ENCODE data around the gene CDC42BPB. TPM values are rescaled to one million over a fixed set of nuclear protein-coding genes. Genes with fewer than 3 reads are reported as not detected.

The CDC42BPB gene
- total RNA-seq, 1 experiment from 2014 or later, result 1.6 TPM

DNA sequence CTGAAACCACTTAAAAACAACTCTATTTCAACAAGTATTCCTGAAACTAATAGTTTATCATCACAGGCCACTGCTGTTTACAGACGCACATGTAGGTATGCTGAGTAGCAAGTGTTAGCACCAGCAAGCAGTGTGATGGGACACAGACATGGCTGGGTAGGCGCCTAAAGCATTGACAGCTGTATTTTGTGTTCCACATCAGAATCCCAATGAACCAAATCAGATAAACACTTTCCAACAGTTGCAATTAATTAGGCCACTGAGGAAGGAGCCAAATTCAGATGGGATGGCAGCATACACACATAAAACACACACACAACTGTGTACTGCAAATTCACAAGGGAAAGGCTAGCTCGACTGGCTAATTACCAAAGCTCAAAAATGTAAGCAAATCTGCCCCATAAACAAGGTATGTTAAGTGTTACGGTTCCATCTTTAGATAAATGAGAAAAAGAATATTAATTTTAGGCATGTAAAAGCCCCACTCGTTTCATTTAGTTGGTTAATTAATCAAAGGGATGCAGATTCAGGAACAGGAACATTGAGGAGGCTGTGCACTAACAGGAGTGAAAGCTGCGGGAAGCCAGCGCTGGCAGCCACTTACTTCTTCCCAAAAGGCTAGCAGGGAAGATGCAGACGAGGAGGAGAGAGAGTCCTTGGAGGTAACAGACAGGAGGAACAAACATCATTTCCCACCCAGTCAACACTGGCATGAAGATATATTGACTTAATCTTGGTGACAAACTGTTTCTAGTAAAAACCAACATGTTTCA is 101.5 kb downstream of the CDC42BPB start:
- Histone ChIP-seq H3K79me2 (ENCODE audit: low read length) (no peaks in the 10 kb centered on the region), H3K4me1 (ENCODE audit: low read length) (no peaks in the 10 kb centered on the region), H4K20me1 (ENCODE audit: insufficient read depth, low read depth, low read length) (no peaks in the 10 kb centered on the region), H3K4me2 (ENCODE audit: low read depth, low read length, poor library complexity, severe bottlenecking) (no peak overlapping the region), H3K9ac (ENCODE audit: low read length) (no peak overlapping the region), H3K9me2 (replicated peaks; ENCODE audit: insufficient read depth, low read length) (no peaks in the 10 kb centered on the region), H2AFZ (ENCODE audit: low read length) (no peak overlapping the region), H3K9me3 (ENCODE audit: low read length) (no peaks in the 10 kb centered on the region), H3K4me3 (ENCODE audit: low read length) (no peak overlapping the region), H3K36me3 (ENCODE audit: insufficient read depth, low read length) (no peaks in the 10 kb centered on the region), H3K27me3 (ENCODE audit: low read length) (no peaks in the 10 kb centered on the region), H3K27ac (ENCODE audit: low read length) (no peak overlapping the region)
- DNase-seq, result no peak

DNA sequence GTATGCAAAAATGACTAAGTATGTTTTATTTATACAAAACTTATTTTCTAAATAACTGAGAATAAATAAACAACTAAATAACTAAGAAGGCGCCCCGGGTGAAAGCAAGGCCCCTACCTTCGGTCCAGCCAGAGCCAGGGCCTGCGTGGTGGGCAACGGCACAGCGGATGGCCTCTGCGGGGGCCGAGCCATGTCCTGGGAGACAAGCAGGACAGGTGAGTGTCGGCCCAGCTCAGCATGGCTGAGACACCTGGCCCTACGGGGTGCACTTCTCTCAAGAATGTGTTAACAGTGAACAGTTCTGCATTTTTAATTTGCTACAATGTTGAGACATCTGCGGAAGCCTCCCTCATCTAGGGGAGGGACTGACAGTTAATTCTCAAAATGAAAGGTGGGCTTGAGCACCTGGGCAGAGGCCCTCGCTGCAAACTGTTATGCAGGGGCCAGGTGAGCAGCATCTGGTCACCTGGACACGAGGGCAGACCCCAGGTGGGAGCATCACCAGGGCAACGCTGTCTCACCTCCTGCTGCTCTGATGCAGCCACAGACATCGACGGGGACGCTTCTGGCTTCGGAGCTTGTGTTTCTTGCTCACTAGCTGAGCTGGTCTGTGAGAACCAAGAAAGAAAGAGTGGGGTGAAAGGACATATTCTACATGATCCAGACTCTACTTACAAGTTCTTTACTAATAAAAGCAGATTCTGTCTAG is 103.1 kb downstream of the CDC42BPB start:
- H3K9me3 ChIP-seq (ENCODE audit: low read length), result no peaks in the 10 kb centered on the region
- H2AFZ ChIP-seq (ENCODE audit: low read length), result no peak overlapping the region
- no peak overlapping the region for H3K4me3 ChIP-seq (ENCODE audit: low read length)
- H4K20me1 ChIP-seq (ENCODE audit: insufficient read depth, low read depth, low read length), result no peaks in the 10 kb centered on the region
- no peak for DNase-seq
- no peak overlapping the region for H3K9ac ChIP-seq (ENCODE audit: low read length)
- no peaks in the 10 kb centered on the region for H3K36me3 ChIP-seq (ENCODE audit: insufficient read depth, low read length)
- no peaks in the 10 kb centered on the region for H3K27me3 ChIP-seq (ENCODE audit: low read length)
- no peak overlapping the region for H3K27ac ChIP-seq (ENCODE audit: low read length)
- H3K4me2 ChIP-seq (ENCODE audit: low read depth, low read length, poor library complexity, severe bottlenecking), result no peak overlapping the region
- no peaks in the 10 kb centered on the region for H3K79me2 ChIP-seq (ENCODE audit: low read length)
- H3K4me1 ChIP-seq (ENCODE audit: low read length), result peaks cover 10% of the 10 kb centered on the region
- no peaks in the 10 kb centered on the region for H3K9me2 ChIP-seq (replicated peaks; ENCODE audit: insufficient read depth, low read length)

DNA sequence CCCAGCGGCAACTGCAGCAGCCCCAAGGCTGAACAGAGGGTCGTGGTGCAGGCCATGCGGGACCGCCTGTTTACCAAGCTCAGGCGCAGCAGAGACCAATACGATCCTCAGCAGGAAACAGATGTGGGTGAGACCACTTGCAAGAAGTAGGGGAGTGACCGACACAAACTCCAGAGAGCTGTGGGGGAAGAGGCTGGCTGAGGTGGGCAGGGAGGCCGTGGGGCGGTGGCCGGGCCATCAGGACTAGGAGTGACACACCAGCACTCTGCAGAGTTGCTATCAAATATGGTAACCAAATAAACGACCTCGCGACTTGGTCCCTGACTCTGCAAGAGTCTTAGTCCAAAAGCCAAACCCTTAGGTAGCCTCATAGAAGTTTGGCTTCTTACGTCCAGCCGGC is 104.2 kb downstream of the CDC42BPB start:
- no peaks in the 10 kb centered on the region for H4K20me1 ChIP-seq (ENCODE audit: insufficient read depth, low read depth, low read length)
- no peak overlapping the region for H3K4me3 ChIP-seq (ENCODE audit: low read length)
- H3K4me2 ChIP-seq (ENCODE audit: low read depth, low read length, poor library complexity, severe bottlenecking), result no peak overlapping the region
- DNase-seq, result no peak
- H3K27ac ChIP-seq (ENCODE audit: low read length), result no peak overlapping the region
- no peaks in the 10 kb centered on the region for H3K36me3 ChIP-seq (ENCODE audit: insufficient read depth, low read length)
- no peaks in the 10 kb centered on the region for H3K9me3 ChIP-seq (ENCODE audit: low read length)
- H2AFZ ChIP-seq (ENCODE audit: low read length), result no peak overlapping the region
- peaks cover 17% of the 10 kb centered on the region for H3K4me1 ChIP-seq (ENCODE audit: low read length)
- H3K9me2 ChIP-seq (replicated peaks; ENCODE audit: insufficient read depth, low read length), result no peaks in the 10 kb centered on the region
- no peak overlapping the region for H3K9ac ChIP-seq (ENCODE audit: low read length)
- no peaks in the 10 kb centered on the region for H3K27me3 ChIP-seq (ENCODE audit: low read length)
- H3K79me2 ChIP-seq (ENCODE audit: low read length), result no peaks in the 10 kb centered on the region

DNA sequence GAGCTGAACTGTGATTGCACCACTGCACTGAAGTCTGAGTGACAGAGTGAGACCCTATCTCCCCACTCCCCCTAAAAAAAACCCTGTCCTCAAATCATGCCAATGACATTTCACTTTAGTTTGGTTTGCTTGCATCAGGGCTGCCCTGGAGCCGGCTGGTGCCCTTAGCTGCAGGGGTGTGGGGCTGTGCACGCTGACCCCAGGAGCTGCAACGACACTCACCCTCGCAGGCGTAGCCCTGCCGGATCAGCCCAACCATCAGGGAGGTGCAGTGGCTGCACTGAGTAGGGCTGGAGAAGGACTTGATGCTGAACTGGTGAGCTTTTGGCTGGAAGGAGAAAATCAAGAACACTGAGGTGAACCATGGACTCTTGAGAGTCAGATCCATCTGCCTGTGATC is 105.1 kb downstream of the CDC42BPB start:
- Histone ChIP-seq H3K4me1 (ENCODE audit: low read length) (peaks cover 23% of the 10 kb centered on the region), H3K4me3 (ENCODE audit: low read length) (no peak overlapping the region), H3K9ac (ENCODE audit: low read length) (no peak overlapping the region), H3K27ac (ENCODE audit: low read length) (no peak overlapping the region), H3K9me2 (replicated peaks; ENCODE audit: insufficient read depth, low read length) (no peaks in the 10 kb centered on the region), H2AFZ (ENCODE audit: low read length) (no peak overlapping the region), H3K4me2 (ENCODE audit: low read depth, low read length, poor library complexity, severe bottlenecking) (no peak overlapping the region), H3K79me2 (ENCODE audit: low read length) (no peaks in the 10 kb centered on the region), H3K27me3 (ENCODE audit: low read length) (no peaks in the 10 kb centered on the region), H3K9me3 (ENCODE audit: low read length) (no peaks in the 10 kb centered on the region), H4K20me1 (ENCODE audit: insufficient read depth, low read depth, low read length) (no peaks in the 10 kb centered on the region), H3K36me3 (ENCODE audit: insufficient read depth, low read length) (no peaks in the 10 kb centered on the region)
- no peak for DNase-seq

DNA sequence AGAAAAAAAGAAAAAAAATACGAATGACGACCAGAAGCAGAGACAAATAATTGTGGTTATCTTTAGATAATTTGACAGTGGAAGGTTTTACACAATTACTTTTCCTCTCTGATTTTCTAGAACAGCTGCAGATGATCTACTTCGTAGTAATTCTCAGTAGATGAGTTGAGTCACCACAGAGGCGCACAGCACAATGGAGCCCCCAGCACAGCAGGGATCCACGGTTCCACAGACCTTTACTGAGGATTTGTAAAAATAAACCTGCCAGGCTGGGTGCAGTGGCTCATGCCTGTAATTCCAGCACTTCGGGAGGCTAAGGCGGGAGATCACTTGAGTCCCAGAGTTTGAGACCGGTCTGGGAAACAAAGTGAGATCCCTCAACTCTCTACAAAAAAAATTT is 105.5 kb downstream of the CDC42BPB start:
- Histone ChIP-seq H3K27ac (ENCODE audit: low read length) (no peak overlapping the region), H3K27me3 (ENCODE audit: low read length) (no peaks in the 10 kb centered on the region), H3K4me1 (ENCODE audit: low read length) (peaks cover 28% of the 10 kb centered on the region), H2AFZ (ENCODE audit: low read length) (no peak overlapping the region), H3K9me3 (ENCODE audit: low read length) (no peaks in the 10 kb centered on the region), H3K4me2 (ENCODE audit: low read depth, low read length, poor library complexity, severe bottlenecking) (no peak overlapping the region), H3K9me2 (replicated peaks; ENCODE audit: insufficient read depth, low read length) (no peaks in the 10 kb centered on the region), H4K20me1 (ENCODE audit: insufficient read depth, low read depth, low read length) (no peaks in the 10 kb centered on the region), H3K4me3 (ENCODE audit: low read length) (no peak overlapping the region), H3K36me3 (ENCODE audit: insufficient read depth, low read length) (no peaks in the 10 kb centered on the region), H3K9ac (ENCODE audit: low read length) (no peak overlapping the region), H3K79me2 (ENCODE audit: low read length) (no peaks in the 10 kb centered on the region)
- no peak for DNase-seq

DNA sequence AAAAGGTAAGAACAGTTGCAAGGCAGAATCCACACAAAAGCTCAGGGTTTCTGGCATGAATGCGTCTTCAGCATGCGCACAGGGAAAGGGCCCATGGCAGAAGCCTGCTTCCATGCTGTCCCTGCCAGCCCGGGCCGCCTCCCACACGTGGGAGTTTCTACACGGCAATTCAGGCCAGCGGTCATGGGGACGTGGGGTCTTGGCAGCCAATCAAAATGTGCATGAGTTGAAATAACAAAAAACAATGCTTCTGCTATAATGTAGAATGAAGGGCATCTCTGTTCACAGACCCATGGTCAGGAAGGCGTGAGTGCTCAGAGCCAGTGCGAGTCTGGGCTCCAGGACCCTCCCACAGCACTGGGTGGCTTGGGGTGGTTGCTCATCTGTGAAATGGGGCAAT is 106.3 kb downstream of the CDC42BPB start:
- Histone ChIP-seq H3K27me3 (ENCODE audit: low read length) (no peaks in the 10 kb centered on the region), H3K4me1 (ENCODE audit: low read length) (peaks cover 35% of the 10 kb centered on the region), H3K27ac (ENCODE audit: low read length) (no peak overlapping the region), H3K9me3 (ENCODE audit: low read length) (no peaks in the 10 kb centered on the region), H3K79me2 (ENCODE audit: low read length) (no peaks in the 10 kb centered on the region), H3K9me2 (replicated peaks; ENCODE audit: insufficient read depth, low read length) (no peaks in the 10 kb centered on the region), H4K20me1 (ENCODE audit: insufficient read depth, low read depth, low read length) (no peaks in the 10 kb centered on the region), H3K36me3 (ENCODE audit: insufficient read depth, low read length) (no peaks in the 10 kb centered on the region), H3K4me2 (ENCODE audit: low read depth, low read length, poor library complexity, severe bottlenecking) (no peak overlapping the region), H2AFZ (ENCODE audit: low read length) (no peak overlapping the region), H3K4me3 (ENCODE audit: low read length) (no peak overlapping the region), H3K9ac (ENCODE audit: low read length) (no peak overlapping the region)
- DNase-seq, result no peak

DNA sequence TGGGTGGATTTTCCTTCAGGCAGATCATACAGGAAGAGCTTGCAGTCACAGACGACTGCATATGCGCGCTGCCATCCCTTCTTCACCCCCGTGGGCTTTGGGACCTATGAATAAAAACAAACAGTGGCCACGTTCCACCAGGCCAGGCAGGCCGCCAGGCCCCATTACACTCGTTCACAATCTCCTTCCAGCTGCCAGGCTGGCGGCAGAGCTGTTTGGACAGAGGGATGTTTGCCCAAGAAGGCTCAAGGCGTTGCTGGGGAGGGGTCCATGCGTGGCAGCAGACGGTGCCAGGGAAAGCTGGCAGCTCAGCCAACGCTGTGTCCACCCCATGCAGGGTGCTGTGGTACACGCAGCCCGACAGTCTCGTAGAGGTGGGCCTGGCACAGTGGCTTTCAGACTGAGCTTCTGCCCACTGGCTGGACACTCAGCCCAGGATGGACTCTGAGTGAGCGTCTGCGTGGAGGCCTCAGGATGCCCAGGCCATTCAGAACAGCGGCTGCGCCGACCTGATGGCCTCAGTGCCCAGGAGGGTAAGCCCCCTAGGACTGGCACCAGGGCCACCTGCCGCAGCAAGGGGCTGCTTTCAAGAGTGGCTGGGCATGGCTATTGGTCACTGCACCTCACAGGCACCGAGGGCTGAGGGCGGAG is 107.4 kb downstream of the CDC42BPB start:
- no peaks in the 10 kb centered on the region for H3K9me3 ChIP-seq (ENCODE audit: low read length)
- H3K9me2 ChIP-seq (replicated peaks; ENCODE audit: insufficient read depth, low read length), result no peaks in the 10 kb centered on the region
- no peak for DNase-seq
- H3K36me3 ChIP-seq (ENCODE audit: insufficient read depth, low read length), result no peaks in the 10 kb centered on the region
- H3K27ac ChIP-seq (ENCODE audit: low read length), result peak overlapping the region; percentile 85
- no peaks in the 10 kb centered on the region for H3K79me2 ChIP-seq (ENCODE audit: low read length)
- no peaks in the 10 kb centered on the region for H4K20me1 ChIP-seq (ENCODE audit: insufficient read depth, low read depth, low read length)
- H3K9ac ChIP-seq (ENCODE audit: low read length), result peak overlapping the region; percentile 45
- peaks cover 35% of the 10 kb centered on the region for H3K4me1 ChIP-seq (ENCODE audit: low read length)
- H3K27me3 ChIP-seq (ENCODE audit: low read length), result no peaks in the 10 kb centered on the region
- H3K4me3 ChIP-seq (ENCODE audit: low read length), result peak overlapping the region; percentile 44; the same call in 1 of the 2 replicates
- peak overlapping the region; percentile 85 for H2AFZ ChIP-seq (ENCODE audit: low read length)
- H3K4me2 ChIP-seq (ENCODE audit: low read depth, low read length, poor library complexity, severe bottlenecking), result peak overlapping the region; percentile 58
